ENCODE results near the gene MEGF11.

DNA sequence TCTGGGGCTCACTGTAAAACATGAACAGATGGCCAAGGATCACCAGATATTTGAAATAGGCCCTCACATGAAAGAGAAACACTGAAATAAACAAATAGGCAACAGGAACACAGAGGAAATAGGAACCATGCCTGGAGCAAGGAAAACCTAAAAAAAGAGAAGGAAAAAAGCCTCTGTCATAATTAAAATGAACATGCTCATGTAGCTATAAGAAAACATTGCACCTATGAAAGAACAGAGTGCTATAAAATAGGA, 281.9 kb downstream of the MEGF11 start:
- TF ChIP-seq POLR2A (IDR thresholded peaks at IDR 0.05), result no peak
- TF ChIP-seq, protein P1, sequence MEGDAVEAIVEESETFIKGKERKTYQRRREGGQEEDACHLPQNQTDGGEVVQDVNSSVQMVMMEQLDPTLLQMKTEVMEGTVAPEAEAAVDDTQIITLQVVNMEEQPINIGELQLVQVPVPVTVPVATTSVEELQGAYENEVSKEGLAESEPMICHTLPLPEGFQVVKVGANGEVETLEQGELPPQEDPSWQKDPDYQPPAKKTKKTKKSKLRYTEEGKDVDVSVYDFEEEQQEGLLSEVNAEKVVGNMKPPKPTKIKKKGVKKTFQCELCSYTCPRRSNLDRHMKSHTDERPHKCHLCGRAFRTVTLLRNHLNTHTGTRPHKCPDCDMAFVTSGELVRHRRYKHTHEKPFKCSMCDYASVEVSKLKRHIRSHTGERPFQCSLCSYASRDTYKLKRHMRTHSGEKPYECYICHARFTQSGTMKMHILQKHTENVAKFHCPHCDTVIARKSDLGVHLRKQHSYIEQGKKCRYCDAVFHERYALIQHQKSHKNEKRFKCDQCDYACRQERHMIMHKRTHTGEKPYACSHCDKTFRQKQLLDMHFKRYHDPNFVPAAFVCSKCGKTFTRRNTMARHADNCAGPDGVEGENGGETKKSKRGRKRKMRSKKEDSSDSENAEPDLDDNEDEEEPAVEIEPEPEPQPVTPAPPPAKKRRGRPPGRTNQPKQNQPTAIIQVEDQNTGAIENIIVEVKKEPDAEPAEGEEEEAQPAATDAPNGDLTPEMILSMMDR (IDR thresholded peaks at IDR 0.05), result no peak

Measured in Peyer's patch (tissue), 4 donors.